Measurements from ENCODE around the gene STK32B.

STK32B gene

DNA sequence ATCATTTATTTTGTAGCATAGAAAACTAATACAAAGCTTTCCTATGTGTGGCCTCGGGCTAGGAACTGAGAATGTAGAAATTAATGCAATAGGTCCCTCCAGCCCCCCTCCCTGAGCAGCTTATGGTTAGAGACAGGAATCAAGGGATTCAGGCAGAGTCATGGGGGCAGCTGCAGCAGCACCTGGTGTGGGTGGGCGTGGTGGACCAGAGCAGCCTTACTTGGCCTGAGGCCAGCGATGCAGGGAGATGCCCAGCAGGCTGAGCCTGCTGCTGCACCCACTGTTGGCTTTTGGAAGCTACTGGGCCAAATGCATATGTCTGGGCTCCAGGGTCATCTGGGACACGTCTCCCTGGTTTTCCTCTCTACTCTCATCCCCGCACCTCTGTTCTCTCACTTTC is 74.0 kb downstream of the STK32B start:
- no peak for DNase-seq (ENCODE audit: low spot score)

DNA sequence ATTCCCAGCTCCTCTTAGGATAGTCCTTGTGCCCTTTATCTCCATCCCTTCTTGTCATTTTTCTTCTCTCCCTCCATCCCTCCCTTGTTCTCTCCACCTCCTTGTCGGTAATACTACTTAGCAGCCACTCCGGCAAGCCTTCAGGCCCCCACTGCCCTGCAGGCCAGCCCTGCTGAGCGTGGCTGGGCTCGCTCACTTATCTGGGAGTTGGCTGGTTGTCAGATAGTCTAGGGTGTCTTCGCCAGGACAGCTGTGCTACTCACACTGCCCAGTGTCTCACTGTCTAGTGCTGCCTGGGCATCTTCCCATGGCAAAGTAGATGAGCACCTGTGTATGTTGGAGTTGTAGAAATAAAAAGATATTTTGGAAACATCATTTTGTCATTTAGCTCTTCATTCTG is 75.0 kb downstream of the STK32B start:
- DNase-seq (ENCODE audit: low spot score) = no peak

DNA sequence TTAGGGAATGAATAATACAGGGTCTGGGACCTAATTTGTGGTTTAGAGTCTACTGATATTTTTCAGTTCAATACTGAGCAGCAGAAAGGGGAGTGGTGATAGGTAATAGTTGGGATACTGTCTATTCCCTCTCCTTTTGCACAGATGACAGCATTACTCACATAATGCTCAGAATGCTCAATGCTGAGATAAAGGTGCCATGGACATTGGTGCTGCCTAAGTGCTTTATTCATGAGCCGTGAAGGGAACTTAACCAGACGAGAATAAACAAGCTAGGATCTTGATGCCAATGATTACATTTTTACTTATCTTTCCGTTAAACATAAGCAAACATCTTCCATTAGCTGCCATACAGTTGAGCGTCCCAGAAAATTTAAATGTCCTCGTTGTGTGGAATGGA is 75.6 kb downstream of the STK32B start:
- no peak for DNase-seq (ENCODE audit: low spot score)

DNA sequence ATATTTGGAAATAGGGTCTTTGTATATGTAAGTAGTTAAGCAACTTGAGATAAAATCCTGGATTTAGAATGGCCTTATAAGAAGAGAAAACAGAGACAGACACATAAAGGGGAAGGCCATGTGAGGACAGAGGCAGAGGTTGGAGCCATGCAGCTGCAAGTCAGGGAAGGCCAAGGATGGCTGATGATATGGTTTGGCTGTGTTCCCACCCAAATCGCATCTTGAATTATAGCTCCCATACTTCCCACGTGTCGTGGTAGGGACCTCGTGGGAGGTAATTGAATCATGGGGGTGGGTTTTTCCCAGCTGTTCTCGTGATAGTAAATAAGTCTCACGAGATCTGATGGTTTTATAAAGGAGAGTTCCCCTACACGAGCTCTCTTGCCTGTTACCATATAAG is 76.3 kb downstream of the STK32B start:
- DNase-seq (ENCODE audit: low spot score) = no peak

DNA sequence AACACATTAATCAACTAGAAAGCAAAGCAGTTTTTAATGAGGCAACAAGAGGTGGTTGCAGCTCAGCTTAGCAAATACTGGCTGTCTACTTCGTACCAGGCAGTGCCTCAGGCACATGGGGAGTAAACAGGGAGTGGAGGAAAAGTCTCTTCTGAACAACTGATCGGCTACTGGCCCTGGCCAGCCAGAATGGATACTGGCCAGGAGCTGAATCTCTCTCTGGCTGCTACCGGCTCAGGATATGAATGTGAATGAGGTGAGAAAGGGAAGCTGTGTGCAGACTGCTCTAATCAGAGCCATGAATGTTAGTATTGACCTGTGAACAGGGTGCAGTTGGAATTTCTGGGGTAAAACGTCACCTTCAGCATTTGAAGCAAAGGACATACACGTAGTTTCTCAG is 77.3 kb downstream of the STK32B start:
- no peak for DNase-seq (ENCODE audit: low spot score)

GRCh38 chr4:5133201-5133600 is 81.9 kb downstream of the STK32B start:
- DNase-seq (ENCODE audit: low spot score) = no peak

- DNase-seq (ENCODE audit: low spot score) = no peak
These were observed 82.8 kb downstream of the STK32B start for GRCh38 chr4:5133933-5134594.

- DNase-seq (ENCODE audit: low spot score) = no peak
These were observed 83.3 kb downstream of the STK32B start for GRCh38 chr4:5134620-5135019.

- no peak for DNase-seq (ENCODE audit: low spot score)
These were observed 85.9 kb downstream of the STK32B start for GRCh38 chr4:5137226-5137625.

DNA sequence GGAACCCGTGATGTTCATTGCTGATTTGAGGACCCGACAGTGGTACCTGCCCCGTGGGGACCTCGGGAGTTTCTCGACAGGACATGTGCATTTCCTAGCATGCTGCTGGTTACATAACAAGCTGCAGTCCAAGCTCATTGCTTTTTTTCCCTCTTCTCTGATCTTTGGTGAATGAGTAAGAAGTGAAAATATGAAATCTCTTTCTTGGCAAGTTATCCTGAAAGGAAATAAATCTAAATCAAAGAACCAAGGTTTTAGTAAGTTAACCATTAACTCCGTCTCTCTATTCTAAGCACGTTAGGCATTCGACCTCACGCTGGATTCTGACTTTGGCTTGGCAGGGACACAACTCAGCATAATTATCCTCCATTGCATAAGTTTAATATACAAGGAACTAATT is 86.6 kb downstream of the STK32B start:
- peak; percentile 19 for DNase-seq (ENCODE audit: low spot score)

GRCh38 chr4:5138389-5138788 is 87.1 kb downstream of the STK32B start:
- no peak for DNase-seq (ENCODE audit: low spot score)

GRCh38 chr4:5139141-5139540 is 87.9 kb downstream of the STK32B start:
- DNase-seq (ENCODE audit: low spot score) = no peak

- DNase-seq (ENCODE audit: low spot score) = no peak
These were observed 90.5 kb downstream of the STK32B start for GRCh38 chr4:5141802-5142201.

- DNase-seq (ENCODE audit: low spot score) = no peak
These were observed 91.4 kb downstream of the STK32B start for GRCh38 chr4:5142726-5143125.

DNA sequence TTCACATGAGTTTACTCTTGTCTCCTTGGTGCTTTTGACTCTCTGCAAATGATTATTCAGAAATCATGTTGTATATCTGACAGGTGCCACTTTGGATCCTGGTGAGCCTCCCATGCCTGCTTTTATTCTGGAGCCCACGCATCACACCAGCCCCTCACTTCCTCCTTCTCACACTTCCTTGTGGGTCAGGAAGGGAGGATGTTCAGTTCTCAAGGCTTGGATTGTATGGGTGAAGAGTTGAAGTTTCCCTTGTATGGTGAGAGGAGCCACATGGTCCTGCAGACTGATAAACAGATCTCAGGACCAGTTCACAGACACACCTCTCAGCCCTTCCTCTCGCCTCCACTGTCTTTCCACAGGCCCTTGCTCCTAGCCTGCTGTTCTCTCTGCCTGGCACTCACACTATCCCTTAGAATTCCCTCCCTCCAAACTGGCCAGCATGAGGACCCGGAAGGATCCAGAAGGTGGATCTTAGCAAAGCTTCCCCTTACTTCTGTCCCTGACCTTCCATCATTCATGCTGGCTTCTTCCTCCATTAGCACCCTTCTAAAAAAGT is 92.1 kb downstream of the STK32B start:
- DNase-seq (ENCODE audit: low spot score) = no peak

DNA sequence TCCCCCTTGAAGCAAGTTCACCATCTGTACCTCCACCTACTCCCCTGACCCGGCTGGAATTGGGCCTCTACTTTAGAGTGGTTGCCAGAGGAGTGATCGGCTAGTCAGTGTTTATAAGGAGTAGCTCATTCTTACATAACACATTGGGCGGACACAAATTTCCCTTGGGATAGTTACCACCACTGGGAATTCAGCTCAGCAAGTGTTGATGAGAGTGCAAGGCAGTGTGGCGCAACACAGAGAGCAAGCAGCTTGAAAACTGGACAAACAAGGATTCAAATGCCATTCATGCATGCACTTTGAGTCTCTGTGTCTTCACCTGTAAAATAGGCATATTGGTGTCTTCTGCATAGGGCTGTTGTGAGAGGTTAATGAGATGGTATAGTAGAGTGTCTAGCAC is 92.7 kb downstream of the STK32B start:
- no peak for DNase-seq (ENCODE audit: low spot score)

DNA sequence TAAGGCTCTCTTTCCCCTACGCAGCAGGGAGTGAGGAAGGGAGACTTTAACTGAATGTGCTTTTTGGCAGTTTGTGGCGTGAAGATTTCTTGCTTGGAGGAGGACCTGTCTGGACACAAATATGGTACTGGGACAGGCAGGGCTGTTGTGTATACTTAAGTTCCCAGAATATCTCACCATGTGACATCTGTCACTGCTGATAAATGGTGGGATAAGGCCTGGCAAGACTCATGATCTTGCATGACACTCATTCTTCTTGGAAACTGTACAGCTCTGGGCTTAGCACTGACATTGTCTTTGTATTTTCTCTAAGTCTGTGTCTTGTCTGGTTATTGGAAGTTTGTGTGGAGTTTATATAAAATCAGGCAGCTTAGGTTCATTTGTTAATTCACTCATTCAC is 93.1 kb downstream of the STK32B start:
- DNase-seq (ENCODE audit: low spot score) = no peak

DNA sequence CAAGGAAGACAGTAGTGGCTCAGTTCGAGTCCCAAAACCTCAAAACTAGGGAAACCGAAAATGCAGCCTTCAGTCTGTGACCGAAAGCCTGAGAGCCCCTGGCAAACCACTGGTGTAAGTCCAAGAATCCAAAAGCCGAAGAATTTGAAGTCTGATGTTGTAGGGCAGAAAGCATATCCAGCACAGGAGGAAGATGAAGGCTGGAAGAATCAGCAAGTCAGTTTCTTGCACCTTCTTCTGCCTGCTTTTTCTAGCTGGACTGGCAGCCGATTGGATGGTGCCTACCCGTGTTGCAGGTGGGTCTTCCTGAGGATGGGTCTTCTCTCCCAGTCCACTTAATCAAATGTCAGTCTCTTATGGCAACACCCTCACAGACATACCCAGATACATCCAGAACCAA is 95.0 kb downstream of the STK32B start:
- no peak for DNase-seq (ENCODE audit: low spot score)

- no peak for DNase-seq (ENCODE audit: low spot score)
These were observed 101.2 kb downstream of the STK32B start for GRCh38 chr4:5152521-5152920.

- DNase-seq (ENCODE audit: low spot score) = no peak
These were observed 105.4 kb downstream of the STK32B start for GRCh38 chr4:5156682-5157081.

- peak; percentile 23 for DNase-seq (ENCODE audit: low spot score)
These were observed 106.8 kb downstream of the STK32B start for GRCh38 chr4:5157791-5158770.

GRCh38 chr4:5158825-5159224 is 107.5 kb downstream of the STK32B start:
- DNase-seq (ENCODE audit: low spot score) = no peak

DNA sequence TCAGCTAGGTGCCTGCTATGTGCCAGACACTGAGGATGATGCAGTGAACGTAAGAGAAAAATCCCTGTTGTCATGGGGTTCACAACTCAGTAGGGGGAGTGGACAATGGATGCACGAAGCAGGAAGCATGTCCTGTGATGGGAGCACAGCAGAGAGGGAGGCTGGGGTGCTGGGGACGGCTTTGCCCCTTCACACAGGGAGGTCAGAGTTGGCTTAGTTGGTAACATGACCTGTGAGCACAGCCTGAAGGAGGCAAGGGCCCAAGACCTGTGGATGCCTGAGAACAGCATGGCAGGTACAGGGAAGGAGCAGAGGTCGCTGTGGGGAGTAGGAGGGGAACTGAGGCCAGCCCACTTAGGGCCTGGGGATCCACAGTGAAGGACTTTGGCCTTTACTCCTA is 109.4 kb downstream of the STK32B start:
- DNase-seq (ENCODE audit: low spot score) = no peak

Measured in SW480 (cell line).